CD4-positive, alpha-beta T cell treated with Interleukin-21 for 1 hour (primary cell): ENCODE results near the gene APLP1.
A peak's percentile ranks its signal among the peaks of the same experiment; 100 is the strongest.
"Not testable (repeated sequence)": the region's sequence is repeated elsewhere in the genome, so short reads cannot be mapped to it uniquely, and the experiment has no call there.

Source experiments
- DNase-seq: peaks from one replicate; pipeline ENCODE4 v3.0.0-alpha.2; 2020

The APLP1 gene

GRCh38 chr19:35853038-35853756, 15.2 kb upstream of the APLP1 start:
- DNase-seq = no peak

GRCh38 chr19:35856546-35857149, 11.7 kb upstream of the APLP1 start, which contains the start of gene KIRREL2:
Gene KIRREL2 (plus strand): TSS chr19:35856911. CDS start chr19:35857120, 209 bp downstream.
- DNase-seq = no peak

DNA sequence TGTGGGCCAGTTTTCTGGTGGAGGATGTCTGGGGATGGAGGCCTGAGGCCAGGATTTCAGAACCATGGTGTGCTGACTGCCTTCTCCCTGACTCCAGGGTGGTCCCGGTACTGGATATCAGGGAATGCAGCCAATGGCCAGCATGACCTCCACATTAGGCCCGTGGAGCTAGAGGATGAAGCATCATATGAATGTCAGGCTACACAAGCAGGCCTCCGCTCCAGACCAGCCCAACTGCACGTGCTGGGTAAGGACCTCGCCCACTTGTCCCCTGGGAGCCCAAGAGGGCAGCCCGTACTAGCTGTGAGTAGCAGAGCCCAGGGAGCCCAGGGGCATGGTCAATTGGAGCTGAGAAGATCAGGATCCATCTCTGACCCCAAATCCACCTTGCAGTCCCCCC, 10.1 kb upstream of the APLP1 start:
- DNase-seq = no peak

DNA sequence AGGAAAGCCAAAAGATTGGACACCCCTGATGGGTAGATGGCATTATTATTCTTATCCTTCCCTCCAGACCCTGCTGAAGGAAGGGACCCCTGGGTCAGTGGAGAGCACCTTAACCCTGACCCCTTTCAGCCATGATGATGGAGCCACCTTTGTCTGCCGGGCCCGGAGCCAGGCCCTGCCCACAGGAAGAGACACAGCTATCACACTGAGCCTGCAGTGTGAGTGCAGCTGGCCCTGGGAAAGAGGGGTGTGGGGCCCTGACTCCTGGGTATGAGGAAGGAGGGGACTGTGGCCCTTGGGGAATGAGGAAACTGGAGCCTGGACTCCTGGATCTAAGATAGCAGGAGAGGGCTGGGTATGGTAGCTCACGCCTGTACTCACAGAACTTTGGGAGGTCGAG, 9.0 kb upstream of the APLP1 start:
- DNase-seq = no peak

DNA sequence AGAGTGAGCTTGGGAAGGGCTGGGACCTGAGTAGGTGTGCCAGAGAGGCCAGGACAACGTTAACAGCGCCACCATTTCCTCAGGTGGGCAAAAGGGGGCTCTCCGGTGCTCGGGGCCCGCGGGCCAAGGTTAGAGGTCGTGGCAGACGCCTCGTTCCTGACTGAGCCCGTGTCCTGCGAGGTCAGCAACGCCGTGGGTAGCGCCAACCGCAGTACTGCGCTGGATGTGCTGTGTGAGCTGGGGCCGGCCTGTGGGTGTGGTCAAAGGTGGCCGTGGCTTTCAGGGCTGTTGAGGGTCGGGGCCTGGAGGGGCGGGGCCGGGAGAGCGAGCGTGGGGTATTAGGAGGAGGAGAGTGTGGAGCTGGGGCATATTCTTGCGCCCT, 7.9 kb upstream of the APLP1 start:
- no peak for DNase-seq

DNA sequence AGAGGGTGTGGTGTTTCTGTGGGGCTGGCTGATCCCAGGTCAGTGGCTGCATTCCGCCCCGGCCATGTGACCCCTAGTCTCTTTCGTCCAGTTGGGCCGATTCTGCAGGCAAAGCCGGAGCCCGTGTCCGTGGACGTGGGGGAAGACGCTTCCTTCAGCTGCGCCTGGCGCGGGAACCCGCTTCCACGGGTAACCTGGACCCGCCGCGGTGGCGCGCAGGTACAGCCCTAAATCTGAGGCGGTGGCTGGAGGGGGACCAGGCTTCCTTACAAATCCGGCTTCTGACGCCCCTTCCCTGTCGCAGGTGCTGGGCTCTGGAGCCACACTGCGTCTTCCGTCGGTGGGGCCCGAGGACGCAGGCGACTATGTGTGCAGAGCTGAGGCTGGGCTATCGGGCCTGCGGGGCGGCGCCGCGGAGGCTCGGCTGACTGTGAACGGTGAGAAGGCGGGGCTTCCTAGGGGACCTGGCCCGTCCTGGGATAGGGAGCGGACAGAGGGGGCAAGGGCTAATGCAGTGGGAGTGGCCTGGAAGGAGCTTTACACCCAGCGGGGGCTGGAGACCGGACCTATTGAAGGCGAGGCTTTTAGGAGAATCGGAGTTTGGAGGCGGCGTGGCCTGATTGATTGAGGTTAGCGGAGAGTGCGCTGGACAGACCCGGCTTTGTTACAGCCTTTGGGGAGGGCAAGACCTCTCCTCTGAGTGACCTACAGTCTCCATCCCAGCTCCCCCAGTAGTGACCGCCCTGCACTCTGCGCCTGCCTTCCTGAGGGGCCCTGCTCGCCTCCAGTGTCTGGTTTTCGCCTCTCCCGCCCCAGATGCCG, 7.3 kb upstream of the APLP1 start:
- DNase-seq = no peak

DNA sequence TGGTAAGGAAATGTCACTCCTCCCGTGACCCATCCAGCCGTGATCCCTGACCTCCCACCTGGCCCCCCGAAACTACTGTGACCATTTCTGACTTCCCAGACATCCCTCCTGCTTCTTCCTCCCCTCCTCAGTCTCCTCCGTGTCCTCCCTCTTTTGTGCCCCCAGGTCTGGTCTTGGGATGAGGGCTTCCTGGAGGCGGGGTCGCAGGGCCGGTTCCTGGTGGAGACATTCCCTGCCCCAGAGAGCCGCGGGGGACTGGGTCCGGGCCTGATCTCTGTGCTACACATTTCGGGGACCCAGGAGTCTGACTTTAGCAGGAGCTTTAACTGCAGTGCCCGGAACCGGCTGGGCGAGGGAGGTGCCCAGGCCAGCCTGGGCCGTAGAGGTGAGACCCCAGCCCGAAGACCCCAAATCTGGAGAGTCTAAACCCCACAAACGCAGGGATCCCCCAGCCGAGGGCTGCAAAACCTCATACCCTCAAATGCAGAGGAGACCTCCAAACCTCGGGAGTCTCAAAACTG, 6.7 kb upstream of the APLP1 start:
- DNase-seq = no peak

DNA sequence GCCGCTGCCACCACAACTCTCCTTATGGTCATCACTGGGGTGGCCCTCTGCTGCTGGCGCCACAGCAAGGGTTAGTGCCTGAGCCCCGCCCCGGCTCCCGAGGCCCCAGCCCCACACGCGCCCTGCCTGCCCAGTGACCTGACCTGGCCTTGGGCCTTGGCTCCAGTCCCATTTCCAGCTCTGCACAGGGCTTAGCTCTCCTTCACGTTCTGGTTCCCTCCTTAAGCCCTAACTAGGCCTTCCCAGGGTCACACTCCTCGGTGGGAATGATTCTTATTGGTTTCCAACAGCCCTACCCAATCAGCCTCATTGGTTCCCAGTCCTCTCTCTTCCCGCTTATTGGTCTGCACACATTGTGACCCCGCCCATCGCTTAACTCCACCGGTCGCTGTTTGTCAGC, 5.8 kb upstream of the APLP1 start:
- no peak for DNase-seq

GRCh38 chr19:35863018-35863417, 5.4 kb upstream of the APLP1 start:
- DNase-seq = no peak

DNA sequence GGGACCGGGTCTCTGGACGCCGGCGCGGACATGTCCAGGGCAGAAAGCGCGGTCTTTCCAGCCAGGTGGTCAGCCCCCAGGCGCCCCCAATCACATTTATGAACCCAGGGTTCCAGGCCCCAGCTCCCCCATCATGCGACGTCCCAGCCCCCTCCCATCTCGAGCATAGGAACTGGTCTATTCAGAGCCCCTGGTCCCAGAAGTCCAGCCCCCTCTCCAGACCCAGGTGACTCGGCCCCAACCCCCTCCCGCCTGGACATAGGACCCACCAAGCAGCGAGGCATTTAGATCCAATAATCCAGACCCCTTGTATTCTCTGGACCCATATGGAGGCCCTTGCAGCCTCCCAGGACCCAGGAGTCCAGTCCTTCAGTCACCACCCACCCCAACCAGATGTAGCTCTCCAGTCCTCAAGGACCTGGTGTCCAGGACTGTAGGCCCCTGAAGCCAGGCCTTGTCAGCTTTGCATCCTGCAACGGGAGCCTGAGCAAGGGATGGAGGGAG, 501 bp downstream of the APLP1 start:
- DNase-seq = no peak

- DNase-seq = peak; percentile 85
Measured at GRCh38 chr19:35869327-35870123, 1.2 kb downstream of the APLP1 start.

GRCh38 chr19:35870124-35870736, 1.9 kb downstream of the APLP1 start:
- not testable (repeated sequence) for DNase-seq

GRCh38 chr19:35870798-35871197, 2.4 kb downstream of the APLP1 start:
- DNase-seq = no peak

DNA sequence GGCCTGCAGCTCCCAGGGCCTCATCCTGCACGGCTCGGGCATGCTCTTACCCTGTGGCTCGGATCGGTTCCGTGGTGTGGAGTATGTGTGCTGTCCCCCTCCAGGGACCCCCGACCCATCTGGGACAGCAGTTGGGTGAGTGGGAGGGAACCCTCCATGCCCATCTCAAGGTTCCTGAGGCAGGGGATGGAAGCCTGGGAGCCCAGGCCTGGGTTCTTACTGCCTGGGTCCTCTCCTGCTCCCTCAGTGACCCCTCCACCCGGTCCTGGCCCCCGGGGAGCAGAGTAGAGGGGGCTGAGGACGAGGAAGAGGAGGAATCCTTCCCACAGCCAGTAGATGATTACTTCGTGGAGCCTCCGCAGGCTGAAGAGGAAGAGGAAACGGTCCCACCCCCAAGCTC, 3.2 kb downstream of the APLP1 start:
- DNase-seq = no peak

- DNase-seq = no peak
Measured at GRCh38 chr19:35872180-35872579, 3.8 kb downstream of the APLP1 start.

DNA sequence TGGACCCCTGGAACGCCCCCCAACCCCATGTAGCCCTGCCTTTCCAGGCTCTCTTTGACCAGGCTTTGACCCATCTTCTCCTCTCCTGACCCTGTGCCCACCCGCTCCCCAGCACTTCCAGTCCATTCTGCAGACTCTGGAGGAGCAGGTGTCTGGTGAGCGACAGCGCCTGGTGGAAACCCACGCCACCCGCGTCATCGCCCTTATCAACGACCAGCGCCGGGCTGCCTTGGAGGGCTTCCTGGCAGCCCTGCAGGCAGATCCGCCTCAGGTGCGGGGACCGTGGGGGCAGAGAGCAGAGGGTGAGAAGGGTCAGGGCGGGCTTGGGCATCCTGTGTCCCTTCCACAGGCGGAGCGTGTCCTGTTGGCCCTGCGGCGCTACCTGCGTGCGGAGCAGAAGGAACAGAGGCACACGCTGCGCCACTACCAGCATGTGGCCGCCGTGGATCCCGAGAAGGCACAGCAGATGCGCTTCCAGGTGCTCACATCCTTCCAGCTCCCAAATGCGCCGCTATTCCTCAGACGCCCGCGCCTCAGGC, 6.1 kb downstream of the APLP1 start:
- DNase-seq = no peak

DNA sequence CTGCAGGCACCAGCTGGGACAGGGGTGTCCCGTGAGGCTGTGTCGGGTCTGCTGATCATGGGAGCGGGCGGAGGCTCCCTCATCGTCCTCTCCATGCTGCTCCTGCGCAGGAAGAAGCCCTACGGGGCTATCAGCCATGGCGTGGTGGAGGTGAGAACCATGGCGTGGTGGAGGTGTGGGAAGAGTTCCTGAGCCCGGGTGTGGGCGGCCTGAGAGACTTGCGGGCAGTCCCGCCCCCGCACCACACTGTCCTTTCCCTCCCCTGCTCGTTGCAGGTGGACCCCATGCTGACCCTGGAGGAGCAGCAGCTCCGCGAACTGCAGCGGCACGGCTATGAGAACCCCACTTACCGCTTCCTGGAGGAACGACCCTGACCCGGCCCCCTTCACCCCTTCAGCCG, 10.7 kb downstream of the APLP1 start:
- DNase-seq = no peak

GRCh38 chr19:35879770-35880317, 11.5 kb downstream of the APLP1 start:
- peak; percentile 75 for DNase-seq

DNA sequence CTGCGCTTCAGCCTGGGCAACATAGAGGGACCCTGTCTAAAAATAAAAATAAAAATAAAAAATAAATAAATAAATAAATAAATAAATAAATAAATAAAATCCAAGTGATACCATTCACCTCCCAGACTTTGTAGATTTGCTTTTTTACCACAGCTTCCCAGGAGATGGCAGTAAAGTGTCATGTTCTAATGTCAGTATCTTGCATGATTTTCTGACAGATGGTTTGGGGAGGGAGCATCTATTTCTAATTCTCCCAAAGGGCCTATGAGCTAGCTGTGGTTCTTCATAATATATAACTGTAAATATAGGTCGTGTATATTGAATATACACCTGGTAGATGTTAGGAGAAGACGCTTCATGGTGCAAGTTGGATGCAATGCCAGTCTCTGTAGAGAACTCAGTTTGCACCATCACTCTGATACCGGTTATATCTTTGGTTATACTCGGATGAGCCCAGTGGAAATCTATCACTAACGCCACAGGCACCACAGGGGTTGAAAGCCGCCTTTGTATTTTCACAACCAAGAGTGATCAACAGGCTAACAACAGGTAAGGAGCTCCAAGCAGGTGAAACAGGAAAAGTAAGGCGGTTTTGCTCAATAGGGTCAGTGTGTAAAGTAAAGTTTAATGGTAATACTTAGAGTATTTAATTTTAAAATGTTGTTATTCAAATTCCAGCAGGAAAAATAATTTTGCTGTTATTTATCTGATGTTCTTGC, 13.9 kb downstream of the APLP1 start:
- DNase-seq = peak; percentile 84

DNA sequence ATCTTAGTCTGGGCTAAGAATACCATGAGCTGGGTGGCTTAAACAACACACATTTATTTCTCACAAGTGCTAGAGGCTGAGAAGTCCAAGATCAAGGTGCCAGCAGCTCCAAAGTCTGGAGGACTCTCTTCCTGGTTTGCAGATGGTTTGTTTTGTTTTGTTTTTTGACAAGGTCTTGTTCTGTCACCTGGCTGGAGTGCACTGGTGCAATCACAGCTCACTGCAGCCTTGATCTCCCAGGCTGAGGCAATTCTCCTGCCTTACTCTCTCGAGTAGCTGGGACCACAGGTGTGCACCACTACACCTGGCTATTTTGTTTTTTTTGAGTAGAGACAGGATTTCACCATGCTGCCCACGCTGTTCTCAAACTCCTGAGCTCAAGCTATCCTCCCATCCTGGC, 15.5 kb downstream of the APLP1 start:
- no peak for DNase-seq

DNA sequence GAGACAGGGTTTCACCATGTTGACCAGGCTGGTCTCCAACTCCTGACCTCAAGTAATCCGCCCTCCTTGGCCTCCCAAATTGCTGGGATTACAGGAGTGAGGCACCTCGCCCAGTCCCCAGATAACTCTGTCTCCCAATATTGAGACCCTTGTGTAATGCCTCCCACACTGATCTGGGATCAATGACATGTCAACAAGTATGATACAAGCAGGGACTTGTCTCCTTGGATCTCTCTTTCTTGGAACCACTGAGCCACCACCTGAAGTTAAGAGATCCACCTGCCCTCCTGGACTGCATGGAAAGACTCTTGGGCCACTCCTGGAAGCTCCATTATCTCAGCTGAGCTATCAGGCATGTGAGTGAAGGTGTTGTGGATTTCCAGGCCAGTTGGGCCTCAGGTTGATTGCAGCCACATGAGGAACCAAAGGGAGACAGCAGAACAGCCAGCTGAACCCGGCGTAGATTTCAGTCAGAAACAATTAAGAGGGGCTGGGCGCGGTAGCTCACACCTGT, 16.9 kb downstream of the APLP1 start:
- DNase-seq = no peak
